HG03135 (cell line): ENCODE results near the gene CNTROB.

ENCODE experiments used
- ATAC-seq: cut with Tn5 transposase; IDR thresholded peaks from one replicate; pipeline ENCODE4 v1.9.1; 2021; ENCODE audit warnings: mild to moderate bottlenecking, moderate library complexity; ENCODE audit not compliant: unreplicated experiment

Gene CNTROB

GRCh38 chr17:7903154-7904103 lies 28.6 kb upstream of the CNTROB start:
- no peak for ATAC-seq

- no peak for ATAC-seq
Observed at GRCh38 chr17:7909089-7909488, 22.9 kb upstream of the CNTROB start.

- ATAC-seq, result no peak
Observed at GRCh38 chr17:7910281-7910680, 21.7 kb upstream of the CNTROB start.

GRCh38 chr17:7910711-7911110 lies 21.3 kb upstream of the CNTROB start:
- no peak for ATAC-seq

- ATAC-seq, result no peak
Observed at GRCh38 chr17:7911116-7911515, 20.9 kb upstream of the CNTROB start.

- ATAC-seq, result no peak
Observed at GRCh38 chr17:7912927-7913524, 19.0 kb upstream of the CNTROB start.

GRCh38 chr17:7915179-7915610 lies 16.8 kb upstream of the CNTROB start:
- peak; percentile 29 for ATAC-seq

GRCh38 chr17:7915611-7916384 lies 16.2 kb upstream of the CNTROB start, which contains the start of gene RNF227:
RNF227 (minus strand) TSS chr17:7916289; CDS start chr17:7916195, 94 bp downstream.
- ATAC-seq, result peak; percentile 64

GRCh38 chr17:7916385-7916682 lies 15.7 kb upstream of the CNTROB start:
- ATAC-seq, result no peak

- ATAC-seq, result no peak
Observed at GRCh38 chr17:7916808-7917207, 15.2 kb upstream of the CNTROB start.

- ATAC-seq, result no peak
Observed at GRCh38 chr17:7922269-7922844, 9.6 kb upstream of the CNTROB start.

- no peak for ATAC-seq
Observed at GRCh38 chr17:7922845-7923628, 9.0 kb upstream of the CNTROB start.

GRCh38 chr17:7927596-7927995 lies 4.4 kb upstream of the CNTROB start:
- no peak for ATAC-seq

- ATAC-seq, result no peak
Observed at GRCh38 chr17:7929158-7930023, 2.6 kb upstream of the CNTROB start, which contains the start of gene KCNAB3. KCNAB3 (minus strand) TSS chr17:7929856; CDS start chr17:7929435, 421 bp downstream.

- no peak for ATAC-seq
Observed at GRCh38 chr17:7930841-7931631, 970 bp upstream of the CNTROB start.

- ATAC-seq, result no peak
Observed at GRCh38 chr17:7932483-7932891, 481 bp downstream of the CNTROB start.

GRCh38 chr17:7932949-7933348 lies 943 bp downstream of the CNTROB start:
- no peak for ATAC-seq

GRCh38 chr17:7935859-7936258 lies 3.9 kb downstream of the CNTROB start:
- ATAC-seq, result no peak
